Spleen (tissue), 11 donors: ENCODE data around the gene IL21R. TPM values are rescaled to one million over a fixed set of nuclear protein-coding genes. Genes with fewer than 3 reads are reported as not detected.

Experiments
- DNase-seq: peaks from one replicate; pipeline ENCODE4 v3.0.0-alpha.2; 2020
- H3K27ac ChIP-seq, 8 donors: fragments of 200-600 bp; sonication (generic) in 7 of 8; 1 replicate in 4 of 8; 2 replicates in 4 of 8; pipeline versions ENCODE4 v1.5.0 to v1.8.0; 2016 to 2021; ENCODE audit warnings: inconsistent platforms in 4 of 8, mild to moderate bottlenecking in 4 of 8, moderate library complexity in 1 of 8
- H3K27me3 ChIP-seq, 7 donors: fragments of 200-600 bp; sonication (generic) in 6 of 7; replicated peaks in 1 of 7; 1 replicate in 4 of 7; 2 replicates in 3 of 7; pipeline versions ENCODE4 v1.5.0 to v1.8.0; 2016 to 2021; ENCODE audit warnings: inconsistent platforms in 3 of 7, mild to moderate bottlenecking in 1 of 7
- H3K36me3 ChIP-seq, 6 donors: fragments of 200-600 bp; sonication (generic) in 5 of 6; 1 replicate in 4 of 6; 2 replicates in 2 of 6; pipeline versions ENCODE4 v1.5.0 to v1.8.0; 2016 to 2021; ENCODE audit warnings: inconsistent platforms in 2 of 6
- H3K4me1 ChIP-seq, 6 donors: fragments of 200-600 bp; sonication (generic) in 5 of 6; 1 replicate in 3 of 6; 2 replicates in 3 of 6; pipeline versions ENCODE4 v1.5.0 to v1.8.0; 2016 to 2021; ENCODE audit warnings: inconsistent platforms in 3 of 6
- H3K4me3 ChIP-seq, 8 donors: fragments of 200-600 bp; sonication (generic) in 7 of 8; 1 replicate in 4 of 8; 2 replicates in 4 of 8; pipeline versions ENCODE4 v1.5.0 to v1.8.0; 2016 to 2021; ENCODE audit warnings: inconsistent platforms in 4 of 8, mild to moderate bottlenecking in 4 of 8, moderate library complexity in 2 of 8
- H3K9me3 ChIP-seq, 8 donors: fragments of 200-600 bp; sonication (generic) in 7 of 8; 1 replicate in 4 of 8; 2 replicates in 4 of 8; pipeline versions ENCODE4 v1.5.0 to v1.8.0; 2016 to 2021; ENCODE audit warnings: inconsistent platforms in 4 of 8
- POLR2A ChIP-seq, 3 donors: fragments of 450-650 bp; IDR thresholded peaks; one replicate each; pipeline ENCODE4 v1.5.1; 2017; ENCODE audit warnings: antibody characterized with exemption in 3 of 3, mild to moderate bottlenecking in 1 of 3
- POLR2AphosphoS5 ChIP-seq, 3 donors: sonication (generic); formaldehyde crosslinking; IDR thresholded peaks; one replicate each; pipeline ENCODE4 v1.5.1; 2017; ENCODE audit warnings: antibody characterized with exemption in 3 of 3
- WGBS, 5 donors: extraction: QIAGEN DNeasy Blood & Tissue Kit in 3 of 5; methylation state at CpG; one replicate each; pipeline versions ENCODE4 v1.1.5 to v1.1.7; 2013 to 2018; 5-methylcytosine and 5-hydroxymethylcytosine counted together
- intact Hi-C: fragments of 100-400 bp; cut with DNase I; formaldehyde crosslinking; loops from one replicate; pipeline ENCODE4 v1.15.0; 2023; ENCODE audit warnings: low total_unique reads
- polyA plus RNA-seq, 3 donors: library from polyadenylated mRNA; stranded (reverse); fragments of 200-250 nt; gene quantifications; one replicate each; pipeline ENCODE4 v1.2.1, GENCODE V29; 2013
- total RNA-seq, 7 donors: library from RNA; depleted of rRNA in 3 of 7; stranded (reverse); fragments of >200 nt in 3 of 7; fragmentation: NEBNext Ultra II Directional in 4 of 7; extraction: Animal tissue kit (Norgen Biotek cat#: 25700) in 4 of 7; gene quantifications; one replicate each; pipeline versions ENCODE4 v1.1.0 to v1.2.1, GENCODE V29; 2016 to 2021
- TF ChIP-seq, protein P1 (sequence below), 11 experiments: fragments of 200-600 bp in 7 of 11; fragments of 450-650 bp in 4 of 11; sonication (generic) in 4 of 11; IDR thresholded peaks in 8 of 11; conservative IDR thresholded peaks in 3 of 11; 1 replicate in 7 of 11; 2 replicates in 4 of 11; pipeline versions ENCODE4 v1.4.0 to v1.8.0; 2016 to 2021; ENCODE audit warnings: antibody characterized with exemption in 11 of 11, inconsistent platforms in 4 of 11, mild to moderate bottlenecking in 1 of 11
- donor health status: healthy with polysubstance abuse.
- donor health status: DM: no; HTN: no; CAD: no; lungs with moderate emphysema.
- donor health status: DM: no; HTN: no; CAD: no.
- donor health status: Bipolar disorder and iron deficiency.
- donor health status: healthy.
- donor health status: DM: no; HTN: no; CAD: no.
- donor health status: DM: yes; HTN: yes; CAD: no.

IL21R gene
- total and polyA plus RNA-seq, 10 donors, result 2.7 to 19.7 (median 12.0) TPM

DNA sequence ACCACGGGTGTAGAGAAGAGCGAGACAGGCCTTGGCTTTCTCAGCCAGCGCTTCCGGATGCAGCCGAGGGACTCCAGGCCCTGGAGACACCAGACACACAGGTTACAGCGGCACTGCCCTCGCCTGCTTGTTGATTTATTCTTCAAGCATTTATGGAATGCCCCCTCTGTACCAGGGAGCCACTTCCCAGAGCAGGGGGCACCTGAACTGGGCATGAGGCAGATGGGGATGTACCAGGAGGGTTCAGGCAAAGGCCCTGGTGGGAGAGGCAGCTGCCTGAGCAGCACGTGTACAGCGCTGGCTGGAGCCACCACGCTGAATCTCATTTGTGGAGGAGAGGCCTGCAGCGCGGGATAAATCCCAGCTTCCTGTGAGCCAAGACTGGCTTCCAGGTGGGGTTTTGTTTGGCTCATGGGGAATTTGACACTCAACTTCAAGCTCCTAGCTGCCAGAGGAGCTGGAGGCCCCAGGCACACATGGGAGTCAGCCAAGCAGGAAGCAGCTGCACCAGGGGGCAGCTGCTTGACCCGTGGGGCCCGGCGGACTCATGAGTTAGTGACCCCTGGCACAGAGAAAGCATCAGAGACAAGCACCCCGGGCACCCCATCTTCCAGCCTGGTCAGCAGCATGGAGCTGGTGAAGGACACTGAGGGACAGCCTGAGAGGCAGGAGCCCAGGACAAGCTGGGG, 59.7 kb downstream of the IL21R start:
- H3K27ac ChIP-seq, result peak overlapping the region in 2 of 8 donors; percentile 7 to 84
- peak; percentile 72 for DNase-seq
- peaks cover 0 to 78% (median 62%) of the 10 kb centered on the region in 6 donors for H3K36me3 ChIP-seq
- no peaks in the 10 kb centered on the region for H3K27me3 ChIP-seq
- TF ChIP-seq POLR2AphosphoS5 (IDR thresholded peaks at IDR 0.05) (no peak), POLR2A (IDR thresholded peaks at IDR 0.05) (no peak)
- TF ChIP-seq, protein P1, sequence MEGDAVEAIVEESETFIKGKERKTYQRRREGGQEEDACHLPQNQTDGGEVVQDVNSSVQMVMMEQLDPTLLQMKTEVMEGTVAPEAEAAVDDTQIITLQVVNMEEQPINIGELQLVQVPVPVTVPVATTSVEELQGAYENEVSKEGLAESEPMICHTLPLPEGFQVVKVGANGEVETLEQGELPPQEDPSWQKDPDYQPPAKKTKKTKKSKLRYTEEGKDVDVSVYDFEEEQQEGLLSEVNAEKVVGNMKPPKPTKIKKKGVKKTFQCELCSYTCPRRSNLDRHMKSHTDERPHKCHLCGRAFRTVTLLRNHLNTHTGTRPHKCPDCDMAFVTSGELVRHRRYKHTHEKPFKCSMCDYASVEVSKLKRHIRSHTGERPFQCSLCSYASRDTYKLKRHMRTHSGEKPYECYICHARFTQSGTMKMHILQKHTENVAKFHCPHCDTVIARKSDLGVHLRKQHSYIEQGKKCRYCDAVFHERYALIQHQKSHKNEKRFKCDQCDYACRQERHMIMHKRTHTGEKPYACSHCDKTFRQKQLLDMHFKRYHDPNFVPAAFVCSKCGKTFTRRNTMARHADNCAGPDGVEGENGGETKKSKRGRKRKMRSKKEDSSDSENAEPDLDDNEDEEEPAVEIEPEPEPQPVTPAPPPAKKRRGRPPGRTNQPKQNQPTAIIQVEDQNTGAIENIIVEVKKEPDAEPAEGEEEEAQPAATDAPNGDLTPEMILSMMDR (IDR thresholded peaks at IDR 0.05 in 8 of 11, conservative IDR thresholded peaks at IDR 0.05 in 3 of 11), result no peak
- H3K4me3 ChIP-seq, result no peak overlapping the region
- 43 to 82% (median 73%) methylated on average over 14 to 16 of the region's 16 CpGs for WGBS, 5 donors
- intact Hi-C loops, result no loop called here
- H3K4me1 ChIP-seq, result peaks cover 5 to 55% (median 22%) of the 10 kb centered on the region in 6 donors
- H3K9me3 ChIP-seq, result no peaks in the 10 kb centered on the region

DNA sequence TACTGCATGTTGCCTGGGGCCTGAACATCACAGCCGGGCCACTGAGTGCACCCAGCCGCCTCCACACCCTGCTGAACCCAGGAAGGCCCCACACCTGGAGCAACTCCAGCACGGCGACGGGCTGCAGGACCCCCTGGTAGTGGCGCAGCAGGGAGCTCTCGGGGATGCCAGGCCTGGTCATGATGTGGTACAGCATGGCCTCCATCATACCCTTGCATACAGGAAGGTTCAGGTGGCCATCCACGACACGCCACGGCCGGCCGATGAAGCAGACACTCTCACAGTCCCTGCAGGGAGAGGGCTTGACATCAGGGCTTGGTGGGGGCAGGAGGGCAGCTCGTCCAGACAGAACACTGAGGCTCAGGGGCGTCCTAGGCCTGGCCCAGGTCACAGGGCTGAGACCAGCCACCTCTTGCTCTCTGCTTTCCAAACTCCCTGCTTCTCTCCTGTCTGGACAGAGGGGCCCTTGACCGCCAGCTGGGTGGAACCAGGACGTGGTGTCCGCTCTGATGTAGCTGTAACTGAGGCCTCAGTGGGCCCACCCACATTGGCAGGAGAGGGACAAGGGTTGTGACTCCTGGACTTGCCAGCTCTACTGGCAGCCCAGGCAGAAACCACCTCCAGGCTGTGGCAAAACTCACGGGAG, 60.3 kb downstream of the IL21R start:
- peak overlapping the region in 2 of 8 donors; percentile 7 to 84 for H3K27ac ChIP-seq
- no peaks in the 10 kb centered on the region for H3K27me3 ChIP-seq
- peaks cover 0 to 48% (median 15%) of the 10 kb centered on the region in 6 donors for H3K4me1 ChIP-seq
- peaks cover 0 to 85% (median 67%) of the 10 kb centered on the region in 6 donors for H3K36me3 ChIP-seq
- 80 to 91% (median 88%) methylated on average over 7 to 18 of the region's 18 CpGs for WGBS, 5 donors
- intact Hi-C loops, result no loop called here
- H3K9me3 ChIP-seq, result no peaks in the 10 kb centered on the region
- TF ChIP-seq POLR2A (IDR thresholded peaks at IDR 0.05), result no peak
- no peak for TF ChIP-seq POLR2AphosphoS5 (IDR thresholded peaks at IDR 0.05)
- TF ChIP-seq, protein P1 (IDR thresholded peaks at IDR 0.05 in 8 of 11, conservative IDR thresholded peaks at IDR 0.05 in 3 of 11), result no peak
- DNase-seq, result peak; percentile 68
- no peak overlapping the region for H3K4me3 ChIP-seq

- peaks cover 0 to 46% (median 14%) of the 10 kb centered on the region in 6 donors for H3K4me1 ChIP-seq
- 92 to 95% (median 93%) methylated on average over 16 to 24 of the region's 24 CpGs for WGBS, 5 donors
- no peaks in the 10 kb centered on the region for H3K27me3 ChIP-seq
- H3K4me3 ChIP-seq, result peak overlapping the region in 1 of 8 donors; percentile 46
- TF ChIP-seq POLR2A (IDR thresholded peaks at IDR 0.05), result no peak
- TF ChIP-seq, protein P1 (IDR thresholded peaks at IDR 0.05 in 8 of 11, conservative IDR thresholded peaks at IDR 0.05 in 3 of 11), result no peak
- TF ChIP-seq POLR2AphosphoS5 (IDR thresholded peaks at IDR 0.05), result no peak
- peaks cover 0 to 93% (median 74%) of the 10 kb centered on the region in 6 donors for H3K36me3 ChIP-seq
- intact Hi-C loops, result no loop called here
- no peaks in the 10 kb centered on the region for H3K9me3 ChIP-seq
- H3K27ac ChIP-seq, result peak overlapping the region in 4 of 8 donors; percentile 62 to 84 (median 75)
- peak; percentile 68 for DNase-seq
Measured at GRCh38 chr16:27462846-27463682, 61.1 kb downstream of the IL21R start.
